ENCODE data around the gene PSEN1.

GRCh38 chr14:73221945-73222344 lies 85.6 kb downstream of the PSEN1 start:
- TF ChIP-seq, protein P1, sequence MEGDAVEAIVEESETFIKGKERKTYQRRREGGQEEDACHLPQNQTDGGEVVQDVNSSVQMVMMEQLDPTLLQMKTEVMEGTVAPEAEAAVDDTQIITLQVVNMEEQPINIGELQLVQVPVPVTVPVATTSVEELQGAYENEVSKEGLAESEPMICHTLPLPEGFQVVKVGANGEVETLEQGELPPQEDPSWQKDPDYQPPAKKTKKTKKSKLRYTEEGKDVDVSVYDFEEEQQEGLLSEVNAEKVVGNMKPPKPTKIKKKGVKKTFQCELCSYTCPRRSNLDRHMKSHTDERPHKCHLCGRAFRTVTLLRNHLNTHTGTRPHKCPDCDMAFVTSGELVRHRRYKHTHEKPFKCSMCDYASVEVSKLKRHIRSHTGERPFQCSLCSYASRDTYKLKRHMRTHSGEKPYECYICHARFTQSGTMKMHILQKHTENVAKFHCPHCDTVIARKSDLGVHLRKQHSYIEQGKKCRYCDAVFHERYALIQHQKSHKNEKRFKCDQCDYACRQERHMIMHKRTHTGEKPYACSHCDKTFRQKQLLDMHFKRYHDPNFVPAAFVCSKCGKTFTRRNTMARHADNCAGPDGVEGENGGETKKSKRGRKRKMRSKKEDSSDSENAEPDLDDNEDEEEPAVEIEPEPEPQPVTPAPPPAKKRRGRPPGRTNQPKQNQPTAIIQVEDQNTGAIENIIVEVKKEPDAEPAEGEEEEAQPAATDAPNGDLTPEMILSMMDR (IDR thresholded peaks at IDR 0.05) = no peak
- no peak for TF ChIP-seq SIN3A (IDR thresholded peaks at IDR 0.05; ENCODE audit: borderline replicate concordance, low read depth, low read length)
- TF ChIP-seq MAX (IDR thresholded peaks at IDR 0.05; ENCODE audit: low read depth) = no peak
- no peak for TF ChIP-seq EZH2phosphoT487 (IDR thresholded peaks at IDR 0.05; ENCODE audit: borderline replicate concordance, low read depth)
- no peak for TF ChIP-seq RCOR1 (IDR thresholded peaks at IDR 0.05; ENCODE audit: low read length)
- TF ChIP-seq ZBTB33 (IDR thresholded peaks at IDR 0.05; ENCODE audit: borderline replicate concordance, low read depth) = no peak
- no peak for TF ChIP-seq MXI1 (IDR thresholded peaks at IDR 0.05; ENCODE audit: low read depth, low read length)
- TF ChIP-seq POLR2AphosphoS5 (IDR thresholded peaks at IDR 0.05; ENCODE audit: low read depth, low read length) = no peak
- TF ChIP-seq GABPA (IDR thresholded peaks at IDR 0.05; ENCODE audit: low read depth) = no peak
- TF ChIP-seq TCF12 (IDR thresholded peaks at IDR 0.05) = no peak
